NCI-H1694 (cell line): Measurements from ENCODE around the gene HSD17B7.
"Not testable (repeated sequence)": the region's sequence is repeated elsewhere in the genome, so short reads cannot be mapped to it uniquely, and the experiment has no call there.

Experiments
- DNase-seq: peaks from one replicate; lab custom pipeline; 2025; lab: John Stamatoyannopoulos, UW

Gene HSD17B7

DNA sequence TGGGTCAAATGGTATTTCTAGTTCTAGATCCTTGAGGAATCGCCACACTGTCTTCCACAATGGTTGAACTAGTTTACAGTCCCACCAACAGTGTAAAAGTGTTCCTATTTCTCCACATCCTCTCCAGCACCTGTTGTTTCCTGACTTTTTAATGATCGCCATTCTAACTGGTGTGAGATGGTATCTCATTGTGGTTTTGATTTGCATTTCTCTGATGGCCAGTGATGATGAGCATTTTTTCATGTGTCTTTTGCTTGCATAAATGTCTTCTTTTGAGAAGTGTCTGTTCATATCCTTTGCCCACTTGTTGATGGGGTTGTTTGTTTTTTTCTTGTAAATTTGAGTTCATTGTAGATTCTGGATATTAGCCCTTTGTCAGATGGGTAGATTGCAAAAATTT is 17.0 kb downstream of the HSD17B7 start:
- DNase-seq: not testable (repeated sequence)

DNA sequence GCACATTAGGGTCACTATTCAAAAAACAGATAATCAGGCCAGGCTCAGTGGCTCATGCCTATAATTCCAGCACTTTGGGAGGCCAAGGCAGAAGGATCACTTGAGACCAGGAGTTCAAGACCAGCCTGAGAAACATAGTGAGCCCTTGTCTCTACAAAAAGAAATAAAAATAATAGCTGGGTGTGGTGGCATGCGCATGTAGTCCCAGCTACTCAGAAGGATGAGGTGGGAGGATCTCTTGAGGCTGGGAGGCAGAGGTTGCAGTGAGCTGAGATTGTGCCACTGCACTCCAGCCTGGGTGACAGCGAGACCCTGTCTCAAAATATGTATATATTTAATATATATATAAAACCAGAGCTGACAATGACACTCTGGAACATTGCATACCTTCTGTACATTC is 21.9 kb downstream of the HSD17B7 start:
- DNase-seq: not testable (repeated sequence)

GRCh38 chr1:162818136-162818535 is 27.6 kb downstream of the HSD17B7 start:
- DNase-seq: not testable (repeated sequence)

DNA sequence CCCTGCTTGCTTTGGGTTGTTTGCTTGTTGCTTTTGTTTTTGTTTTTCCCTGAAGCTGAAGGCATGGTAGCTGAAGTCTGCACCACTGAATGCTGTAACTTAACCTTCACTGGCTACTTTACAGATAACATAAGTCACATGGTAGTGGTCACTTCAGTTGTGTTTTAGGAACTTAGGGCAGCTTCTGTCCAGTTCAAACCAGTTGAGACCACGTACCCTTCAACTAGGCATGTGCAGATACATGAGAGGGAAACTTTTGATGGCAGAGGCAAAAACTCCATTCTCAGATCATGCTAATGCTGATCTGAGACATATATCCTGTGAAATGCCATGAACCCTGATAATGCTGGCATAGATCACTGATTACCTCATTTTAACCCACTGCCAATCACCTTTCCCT is 28.2 kb downstream of the HSD17B7 start:
- not testable (repeated sequence) for DNase-seq

GRCh38 chr1:162822391-162823200 is 32.1 kb downstream of the HSD17B7 start:
- DNase-seq: peak; percentile 4

- no peak for DNase-seq
These were observed 32.7 kb downstream of the HSD17B7 start for GRCh38 chr1:162823231-162823630.

GRCh38 chr1:162823771-162824525 is 33.4 kb downstream of the HSD17B7 start:
- DNase-seq: no peak

- no peak for DNase-seq
These were observed 38.8 kb downstream of the HSD17B7 start for GRCh38 chr1:162829268-162829667.

DNA sequence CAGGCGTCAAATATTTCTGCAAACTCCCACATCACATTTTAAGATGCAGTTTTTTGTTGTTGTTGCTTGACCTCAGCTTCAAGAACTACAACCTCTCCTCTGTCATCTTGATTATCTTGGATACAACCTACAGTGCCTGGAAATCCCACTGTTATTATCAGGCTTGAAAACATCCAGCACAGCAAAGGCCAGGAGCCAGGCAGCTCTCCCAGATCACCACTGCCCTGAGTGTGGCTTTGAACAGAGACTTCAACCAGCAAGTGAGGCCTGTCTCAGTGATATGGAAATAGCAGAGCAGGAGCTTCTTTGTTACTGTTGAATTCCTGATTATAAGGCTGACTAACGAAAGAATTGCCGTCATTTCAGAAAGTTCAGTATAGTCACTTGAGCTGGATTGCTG is 42.0 kb downstream of the HSD17B7 start:
- DNase-seq: no peak

- no peak for DNase-seq
These were observed 44.8 kb downstream of the HSD17B7 start for GRCh38 chr1:162835157-162835899.

DNA sequence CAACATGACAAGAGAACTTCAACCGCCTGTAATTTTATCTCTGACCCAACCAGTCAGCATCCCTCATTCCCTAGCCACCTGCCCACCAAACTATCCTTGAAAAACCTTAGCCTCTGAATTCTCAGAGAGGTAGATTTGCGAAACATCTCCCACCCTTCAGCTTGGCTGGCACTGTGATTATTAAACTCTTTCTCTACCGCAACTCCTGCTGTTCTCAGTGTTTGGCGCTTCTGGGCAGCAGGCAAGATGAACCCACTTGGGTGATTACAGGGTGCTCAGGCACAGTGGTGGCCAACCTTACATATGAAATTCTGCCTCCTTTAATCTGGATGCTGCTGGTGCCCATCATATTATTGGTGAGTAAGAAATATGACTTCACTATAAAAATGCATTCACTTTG is 48.4 kb downstream of the HSD17B7 start:
- no peak for DNase-seq

- DNase-seq: no peak
These were observed 49.8 kb downstream of the HSD17B7 start for GRCh38 chr1:162840250-162840839.

- DNase-seq: no peak
These were observed 53.7 kb downstream of the HSD17B7 start for GRCh38 chr1:162844153-162844552.

- no peak for DNase-seq
These were observed 56.0 kb downstream of the HSD17B7 start for GRCh38 chr1:162846256-162847212.

GRCh38 chr1:162847839-162848453 is 57.4 kb downstream of the HSD17B7 start:
- peak; percentile 48 for DNase-seq

DNA sequence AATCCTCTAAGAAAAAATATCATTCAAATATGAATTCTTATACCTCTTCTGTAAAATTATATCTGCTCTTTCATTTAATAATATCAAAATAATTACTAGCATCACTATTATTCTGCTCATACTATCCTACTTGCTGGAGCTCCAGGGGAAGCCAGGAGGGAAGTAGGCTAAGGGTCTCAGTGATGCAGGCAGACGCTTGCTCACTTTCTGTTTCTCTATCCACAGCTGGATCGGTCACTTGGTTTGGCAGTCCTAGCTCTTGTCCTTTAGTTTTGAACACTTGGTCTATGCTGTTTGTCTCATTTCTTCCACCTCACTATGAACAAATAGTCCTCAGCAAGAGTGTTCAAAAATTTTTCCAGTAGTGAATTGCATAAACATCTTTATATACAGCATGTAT is 59.2 kb downstream of the HSD17B7 start:
- DNase-seq: no peak

GRCh38 chr1:162851341-162851740 is 60.8 kb downstream of the HSD17B7 start:
- no peak for DNase-seq

DNA sequence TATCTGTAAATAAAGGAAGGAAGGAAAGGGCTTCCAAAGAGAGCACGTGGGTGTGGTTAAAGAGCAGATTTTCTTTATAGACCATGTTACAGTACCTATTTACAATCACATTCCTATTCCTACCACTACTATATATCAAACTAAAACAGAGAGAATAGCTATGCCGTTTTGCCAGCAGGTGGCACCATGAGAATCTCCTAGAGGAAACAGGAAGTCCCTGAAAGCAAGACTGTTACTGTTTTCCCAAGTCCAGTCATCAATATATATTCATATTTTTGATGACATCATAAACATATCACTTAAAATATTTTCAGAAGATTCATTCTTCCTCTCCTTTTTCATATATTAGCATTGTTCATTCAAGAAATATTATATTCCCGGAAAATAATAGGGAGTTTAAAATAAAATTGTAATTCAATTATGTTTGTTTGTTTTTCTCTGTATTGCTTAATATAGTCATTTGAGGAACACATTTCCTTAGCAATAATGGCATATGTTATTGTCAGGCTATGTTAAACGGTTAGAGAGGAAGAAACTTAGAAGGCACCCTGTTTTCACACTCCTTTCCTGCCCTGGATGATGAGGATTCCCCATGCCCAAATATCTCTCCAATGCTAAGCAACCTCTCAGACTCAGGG is 63.9 kb downstream of the HSD17B7 start:
- peak; percentile 76 for DNase-seq

GRCh38 chr1:162855461-162856150 is 65.1 kb downstream of the HSD17B7 start:
- no peak for DNase-seq
